Measurements from ENCODE around the gene PGBD5. TPM values are rescaled to one million over a fixed set of nuclear protein-coding genes. Genes with fewer than 3 reads are reported as not detected.

Gene PGBD5
- total and polyA plus RNA-seq, 9 donors: 5.8 to 36.6 (median 23.7) TPM

- Histone ChIP-seq H3K27me3 (ENCODE audit: control insufficient read depth, insufficient read depth, low read length) (no peaks in the 10 kb centered on the region), H3K36me3 (ENCODE audit: control insufficient read depth, insufficient read depth, low read length) (peaks cover 6% of the 10 kb centered on the region), H3K4me3 (ENCODE audit: low read length) (no peak overlapping the region), H3K27ac (ENCODE audit: low read length) (no peak overlapping the region), H3K4me1 (ENCODE audit: control insufficient read depth, insufficient read depth, low read length) (peaks cover 18% of the 10 kb centered on the region), H3K9me3 (replicated peaks; ENCODE audit: control insufficient read depth, low read depth, low read length) (no peaks in the 10 kb centered on the region)
- no peak for DNase-seq
- 56% methylated on average over 2 of the region's 3 CpGs for WGBS (ENCODE audit: insufficient coverage)
These were observed 91.7 kb downstream of the PGBD5 start for GRCh38 chr1:230334447-230334837.

- 88% methylated on average over 8 of the region's 20 CpGs for WGBS (ENCODE audit: insufficient coverage)
- Histone ChIP-seq H3K27ac (ENCODE audit: low read length) (no peak overlapping the region), H3K4me3 (ENCODE audit: low read length) (no peak overlapping the region)
These were observed 92.3 kb downstream of the PGBD5 start for GRCh38 chr1:230333590-230334446.

GRCh38 chr1:230332575-230333066 is 93.5 kb downstream of the PGBD5 start:
- Histone ChIP-seq H3K36me3 (ENCODE audit: control insufficient read depth, insufficient read depth, low read length) (peaks cover 6% of the 10 kb centered on the region), H3K27me3 (ENCODE audit: control insufficient read depth, insufficient read depth, low read length) (no peaks in the 10 kb centered on the region), H3K27ac (ENCODE audit: low read length) (no peak overlapping the region), H3K4me3 (ENCODE audit: low read length) (no peak overlapping the region), H3K4me1 (ENCODE audit: control insufficient read depth, insufficient read depth, low read length) (peaks cover 20% of the 10 kb centered on the region), H3K9me3 (replicated peaks; ENCODE audit: control insufficient read depth, low read depth, low read length) (no peaks in the 10 kb centered on the region)
- WGBS (ENCODE audit: insufficient coverage): 87% methylated on average over 28 of the region's 29 CpGs
- DNase-seq: no peak

More at GRCh38 chr1:230333590-230334446, 92.3 kb downstream of the PGBD5 start:
- H3K4me1 ChIP-seq (ENCODE audit: control insufficient read depth, insufficient read depth, low read length): peaks cover 18% of the 10 kb centered on the region
- DNase-seq: no peak
- peaks cover 6% of the 10 kb centered on the region for H3K36me3 ChIP-seq (ENCODE audit: control insufficient read depth, insufficient read depth, low read length)
- no peaks in the 10 kb centered on the region for H3K27me3 ChIP-seq (ENCODE audit: control insufficient read depth, insufficient read depth, low read length)
- H3K9me3 ChIP-seq (replicated peaks; ENCODE audit: control insufficient read depth, low read depth, low read length): no peaks in the 10 kb centered on the region

- H3K4me1 ChIP-seq (ENCODE audit: control insufficient read depth, insufficient read depth, low read length): peaks cover 19% of the 10 kb centered on the region
- H3K27me3 ChIP-seq (ENCODE audit: control insufficient read depth, insufficient read depth, low read length): no peaks in the 10 kb centered on the region
- no peak overlapping the region for H3K4me3 ChIP-seq (ENCODE audit: low read length)
- DNase-seq: no peak
- H3K27ac ChIP-seq (ENCODE audit: low read length): no peak overlapping the region
- H3K9me3 ChIP-seq (replicated peaks; ENCODE audit: control insufficient read depth, low read depth, low read length): no peaks in the 10 kb centered on the region
- peaks cover 6% of the 10 kb centered on the region for H3K36me3 ChIP-seq (ENCODE audit: control insufficient read depth, insufficient read depth, low read length)
- 62% methylated on average over 7 of the region's 8 CpGs for WGBS (ENCODE audit: insufficient coverage)
These were observed 94.1 kb downstream of the PGBD5 start for GRCh38 chr1:230332061-230332460.

GRCh38 chr1:230330157-230330556 is 96.0 kb downstream of the PGBD5 start:
- Histone ChIP-seq H3K4me1 (ENCODE audit: control insufficient read depth, insufficient read depth, low read length) (peaks cover 6% of the 10 kb centered on the region), H3K36me3 (ENCODE audit: control insufficient read depth, insufficient read depth, low read length) (peaks cover 12% of the 10 kb centered on the region), H3K9me3 (replicated peaks; ENCODE audit: control insufficient read depth, low read depth, low read length) (no peaks in the 10 kb centered on the region), H3K27ac (ENCODE audit: low read length) (no peak overlapping the region), H3K27me3 (ENCODE audit: control insufficient read depth, insufficient read depth, low read length) (no peaks in the 10 kb centered on the region), H3K4me3 (ENCODE audit: low read length) (no peak overlapping the region)
- DNase-seq: no peak
- 96% methylated on average over 5 of the region's 7 CpGs for WGBS (ENCODE audit: insufficient coverage)

- Histone ChIP-seq H3K27ac (ENCODE audit: low read length) (no peak overlapping the region), H3K36me3 (ENCODE audit: control insufficient read depth, insufficient read depth, low read length) (peaks cover 21% of the 10 kb centered on the region), H3K9me3 (replicated peaks; ENCODE audit: control insufficient read depth, low read depth, low read length) (no peaks in the 10 kb centered on the region), H3K4me1 (ENCODE audit: control insufficient read depth, insufficient read depth, low read length) (peaks cover 8% of the 10 kb centered on the region), H3K27me3 (ENCODE audit: control insufficient read depth, insufficient read depth, low read length) (no peaks in the 10 kb centered on the region), H3K4me3 (ENCODE audit: low read length) (no peak overlapping the region)
- 75% methylated on average over 6 of the region's 7 CpGs for WGBS (ENCODE audit: insufficient coverage)
- DNase-seq: no peak
These were observed 97.7 kb downstream of the PGBD5 start for GRCh38 chr1:230328342-230329015.

GRCh38 chr1:230327892-230328284 is 98.2 kb downstream of the PGBD5 start:
- Histone ChIP-seq H3K4me3 (ENCODE audit: low read length) (no peak overlapping the region), H3K27ac (ENCODE audit: low read length) (no peak overlapping the region), H3K36me3 (ENCODE audit: control insufficient read depth, insufficient read depth, low read length) (peaks cover 21% of the 10 kb centered on the region), H3K27me3 (ENCODE audit: control insufficient read depth, insufficient read depth, low read length) (no peaks in the 10 kb centered on the region), H3K4me1 (ENCODE audit: control insufficient read depth, insufficient read depth, low read length) (peaks cover 14% of the 10 kb centered on the region), H3K9me3 (replicated peaks; ENCODE audit: control insufficient read depth, low read depth, low read length) (no peaks in the 10 kb centered on the region)
- no peak for DNase-seq
- WGBS (ENCODE audit: insufficient coverage): 98% methylated on average over 8 of the region's 9 CpGs

GRCh38 chr1:230326971-230327891 is 98.9 kb downstream of the PGBD5 start:
- Histone ChIP-seq H3K36me3 (ENCODE audit: control insufficient read depth, insufficient read depth, low read length) (peaks cover 17% of the 10 kb centered on the region), H3K27ac (ENCODE audit: low read length) (no peak overlapping the region), H3K9me3 (replicated peaks; ENCODE audit: control insufficient read depth, low read depth, low read length) (no peaks in the 10 kb centered on the region), H3K4me3 (ENCODE audit: low read length) (no peak overlapping the region), H3K4me1 (ENCODE audit: control insufficient read depth, insufficient read depth, low read length) (peaks cover 20% of the 10 kb centered on the region), H3K27me3 (ENCODE audit: control insufficient read depth, insufficient read depth, low read length) (no peaks in the 10 kb centered on the region)
- 67% methylated on average over 26 of the region's 31 CpGs for WGBS (ENCODE audit: insufficient coverage)
- DNase-seq: no peak

- H3K27me3 ChIP-seq (ENCODE audit: control insufficient read depth, insufficient read depth, low read length): no peaks in the 10 kb centered on the region
- H3K9me3 ChIP-seq (replicated peaks; ENCODE audit: control insufficient read depth, low read depth, low read length): no peaks in the 10 kb centered on the region
- no peak overlapping the region for H3K27ac ChIP-seq (ENCODE audit: low read length)
- peaks cover 17% of the 10 kb centered on the region for H3K36me3 ChIP-seq (ENCODE audit: control insufficient read depth, insufficient read depth, low read length)
- 81% methylated on average over 5 of the region's 9 CpGs for WGBS (ENCODE audit: insufficient coverage)
- H3K4me3 ChIP-seq (ENCODE audit: low read length): no peak overlapping the region
- peaks cover 52% of the 10 kb centered on the region for H3K4me1 ChIP-seq (ENCODE audit: control insufficient read depth, insufficient read depth, low read length)
- no peak for DNase-seq
These were observed 102.4 kb downstream of the PGBD5 start for GRCh38 chr1:230323686-230324085.
